Kidney (tissue), 14 donors: ENCODE results near the gene PPARG. TPM values are rescaled to one million over a fixed set of nuclear protein-coding genes. Genes with fewer than 3 reads are reported as not detected.

Experiments used
- DNase-seq, 5 donors: peaks; one replicate each; pipeline ENCODE4 v3.0.0-alpha.2; 2013 to 2020
- FAIRE-seq: peaks from 2 replicates; lab custom pipeline; 2012; peaks lifted over from hg19 to GRCh38; lab: Jason Lieb, UNC
- H3K27ac ChIP-seq, 2 donors: one replicate each; pipeline ENCODE4 v1.7.0; 2013; ENCODE audit warnings: low read depth in 2 of 2, low read length in 2 of 2, inconsistent platforms in 1 of 2
- H3K27me3 ChIP-seq: one replicate; pipeline ENCODE4 v1.7.1; 2013; ENCODE audit warnings: low read length, inconsistent platforms; ENCODE audit not compliant: control insufficient read depth, insufficient read depth
- H3K36me3 ChIP-seq, 3 donors: one replicate each; pipeline versions ENCODE4 v1.7.0 to v1.7.1; 2013; ENCODE audit warnings: low read length in 3 of 3, control low read depth in 1 of 3, inconsistent platforms in 1 of 3; ENCODE audit not compliant: insufficient read depth in 3 of 3, control insufficient read depth in 2 of 3
- H3K4me1 ChIP-seq, 3 donors: one replicate each; pipeline versions ENCODE4 v1.7.0 to v1.7.1; 2013; ENCODE audit warnings: low read length in 3 of 3, inconsistent platforms in 1 of 3, low read depth in 1 of 3; ENCODE audit not compliant: control insufficient read depth in 2 of 3, insufficient read depth in 2 of 3
- H3K4me3 ChIP-seq, 3 donors: one replicate each; pipeline versions ENCODE4 v1.7.0 to v1.8.1; 2013; ENCODE audit warnings: low read length in 3 of 3, control low read depth in 1 of 3, inconsistent platforms in 1 of 3
- H3K9ac ChIP-seq, 3 donors: one replicate each; pipeline versions ENCODE4 v1.7.0 to v1.7.1; 2013; ENCODE audit warnings: low read length in 3 of 3, control low read depth in 1 of 3, inconsistent platforms in 1 of 3
- H3K9me3 ChIP-seq, 3 donors: one replicate each; pipeline versions ENCODE4 v1.7.0 to v1.7.1; 2013; ENCODE audit warnings: low read length in 3 of 3, control low read depth in 1 of 3, inconsistent platforms in 1 of 3; ENCODE audit not compliant: control insufficient read depth in 2 of 3, insufficient read depth in 1 of 3
- CTCF ChIP-seq: IDR thresholded peaks from 3 replicates; pipeline ENCODE4 v1.5.1; 2012; ENCODE audit warnings: mild to moderate bottlenecking, moderate library complexity, borderline replicate concordance; ENCODE audit not compliant: insufficient read depth; ENCODE audit errors: extremely low read depth
- intact Hi-C: fragments of 100-400 bp; cut with DNase I; formaldehyde crosslinking; loops from one replicate; pipeline ENCODE4 v1.11.1; 2022
- polyA plus RNA-seq: library from polyadenylated mRNA; stranded (reverse); fragments of 350-450 nt; fragmentation: Illumina TruSeq; extraction: RNeasy Lipid Tissue Mini Kit (QIAGEN cat#74804); gene quantifications from one replicate; pipeline ENCODE4 v1.2.3, GENCODE V29; 2014; ENCODE audit warnings: low read depth, low replicate concordance; ENCODE audit not compliant: insufficient read depth
- total RNA-seq: library from RNA; stranded (reverse); fragmentation: NEBNext Ultra II Directional; extraction: Animal tissue kit (Norgen Biotek cat#: 25700); gene quantifications from one replicate; pipeline ENCODE4 v1.2.1, GENCODE V29; 2021
- donor health status: control.
- donor health status: control.
- donor health status: control.
- donor health status: control.
- donor health status: control.
- donor health status: DM: yes; HTN: yes; CAD: no.
- donor health status: Normal renal cell carcinoma (clear cell type).

Gene PPARG
- total and polyA plus RNA-seq, 2 donors from 2014 or later, result 19.0 to 19.2 TPM

DNA sequence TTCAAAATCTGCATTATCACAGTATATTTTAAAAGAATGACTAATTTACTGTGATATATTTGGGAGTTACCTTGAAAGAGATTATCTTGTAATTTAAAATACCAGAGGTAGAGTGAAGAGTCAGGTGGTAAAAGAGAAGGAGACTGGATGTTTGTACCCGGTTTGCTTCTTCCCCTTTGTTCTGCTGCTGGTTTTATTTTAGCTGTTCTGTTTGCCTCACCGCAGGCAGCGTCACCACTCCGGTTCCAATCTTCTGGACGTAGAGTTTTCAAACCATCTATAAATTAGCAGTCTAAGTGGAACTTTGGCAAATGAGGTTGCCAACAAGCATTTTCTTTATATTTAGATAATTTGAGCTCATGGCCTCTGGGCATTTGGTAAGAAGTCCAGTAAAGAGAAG, 38.2 kb downstream of the PPARG start:
- Histone ChIP-seq H3K4me1 (no peaks in the 10 kb centered on the region), H3K36me3 (no peaks in the 10 kb centered on the region), H3K9me3 (no peaks in the 10 kb centered on the region), H3K4me3 (no peak overlapping the region), H3K27ac (no peak overlapping the region), H3K27me3 (no peaks in the 10 kb centered on the region), H3K9ac (no peak overlapping the region)
- intact Hi-C loops, result no loop called here
- TF ChIP-seq CTCF, result no peak
- FAIRE-seq, result no peak
- DNase-seq, result no peak

- TF ChIP-seq CTCF, result no peak
- Histone ChIP-seq H3K9me3 (no peaks in the 10 kb centered on the region), H3K27me3 (no peaks in the 10 kb centered on the region), H3K4me1 (no peaks in the 10 kb centered on the region), H3K36me3 (no peaks in the 10 kb centered on the region), H3K9ac (no peak overlapping the region), H3K27ac (no peak overlapping the region), H3K4me3 (no peak overlapping the region)
- intact Hi-C loops, result no loop called here
- no peak for FAIRE-seq
- DNase-seq, result no peak
These were observed 39.4 kb downstream of the PPARG start for GRCh38 chr3:12328132-12328836.

GRCh38 chr3:12328837-12329462, 40.1 kb downstream of the PPARG start:
- Histone ChIP-seq H3K9me3 (no peaks in the 10 kb centered on the region), H3K27ac (no peak overlapping the region), H3K4me3 (no peak overlapping the region), H3K9ac (no peak overlapping the region), H3K36me3 (no peaks in the 10 kb centered on the region), H3K4me1 (no peaks in the 10 kb centered on the region), H3K27me3 (no peaks in the 10 kb centered on the region)
- no peak for DNase-seq
- intact Hi-C loops, result no loop called here
- TF ChIP-seq CTCF, result no peak
- FAIRE-seq, result no peak
